GM20000 (cell line): ENCODE results near the gene HOXD4.

Source experiments
- DNase-seq: peaks from one replicate; pipeline ENCODE4 v3.0.0; 2012; ENCODE audit warnings: low spot score
- CTCF ChIP-seq: IDR thresholded peaks from 2 replicates; pipeline ENCODE4 v1.5.1; 2012; ENCODE audit warnings: mild to moderate bottlenecking, control low read depth; ENCODE audit errors: extremely low read depth, missing control alignments

HOXD4 gene

DNA sequence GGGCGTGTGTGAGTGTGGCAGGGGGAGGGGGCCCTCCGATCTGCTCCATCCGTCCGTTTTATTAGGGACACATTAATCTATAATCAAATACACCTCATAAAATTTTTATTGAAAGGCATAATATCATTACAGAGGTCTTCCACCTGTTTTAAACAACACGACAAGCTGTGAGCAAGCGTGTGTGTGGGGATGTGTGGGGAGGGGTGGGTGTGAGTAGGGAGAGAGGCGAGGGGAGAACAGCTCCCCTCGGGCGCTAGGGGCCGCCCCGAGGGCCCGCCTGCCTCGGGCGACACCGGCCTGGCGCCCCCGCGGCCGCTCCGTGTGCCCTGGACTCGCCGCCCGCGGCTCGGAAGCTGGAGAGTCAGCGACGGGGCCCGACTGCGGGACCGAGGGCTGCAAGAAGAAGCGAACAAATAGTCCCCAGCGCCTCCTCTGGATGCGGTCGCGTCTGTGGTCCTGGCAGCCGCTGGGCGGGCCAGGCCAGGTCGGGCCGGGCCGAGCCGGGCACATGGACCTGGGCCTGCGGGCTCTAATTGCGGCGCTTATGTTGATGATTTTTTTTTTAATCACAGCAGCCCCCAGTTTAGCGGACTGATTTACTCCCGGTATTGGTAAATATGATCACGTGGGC is 29.2 kb upstream of the HOXD4 start:
- DNase-seq, result no peak
- TF ChIP-seq CTCF, result no peak

- DNase-seq, result no peak
- TF ChIP-seq CTCF, result no peak
Observed at GRCh38 chr2:176122683-176123410, 28.5 kb upstream of the HOXD4 start, which contains the start of gene HOXD9. Gene HOXD9 (plus strand): TSS chr2:176122719. CDS start chr2:176122769, 50 bp downstream.

GRCh38 chr2:176123411-176124109 is 27.8 kb upstream of the HOXD4 start:
- no peak for TF ChIP-seq CTCF
- no peak for DNase-seq

DNA sequence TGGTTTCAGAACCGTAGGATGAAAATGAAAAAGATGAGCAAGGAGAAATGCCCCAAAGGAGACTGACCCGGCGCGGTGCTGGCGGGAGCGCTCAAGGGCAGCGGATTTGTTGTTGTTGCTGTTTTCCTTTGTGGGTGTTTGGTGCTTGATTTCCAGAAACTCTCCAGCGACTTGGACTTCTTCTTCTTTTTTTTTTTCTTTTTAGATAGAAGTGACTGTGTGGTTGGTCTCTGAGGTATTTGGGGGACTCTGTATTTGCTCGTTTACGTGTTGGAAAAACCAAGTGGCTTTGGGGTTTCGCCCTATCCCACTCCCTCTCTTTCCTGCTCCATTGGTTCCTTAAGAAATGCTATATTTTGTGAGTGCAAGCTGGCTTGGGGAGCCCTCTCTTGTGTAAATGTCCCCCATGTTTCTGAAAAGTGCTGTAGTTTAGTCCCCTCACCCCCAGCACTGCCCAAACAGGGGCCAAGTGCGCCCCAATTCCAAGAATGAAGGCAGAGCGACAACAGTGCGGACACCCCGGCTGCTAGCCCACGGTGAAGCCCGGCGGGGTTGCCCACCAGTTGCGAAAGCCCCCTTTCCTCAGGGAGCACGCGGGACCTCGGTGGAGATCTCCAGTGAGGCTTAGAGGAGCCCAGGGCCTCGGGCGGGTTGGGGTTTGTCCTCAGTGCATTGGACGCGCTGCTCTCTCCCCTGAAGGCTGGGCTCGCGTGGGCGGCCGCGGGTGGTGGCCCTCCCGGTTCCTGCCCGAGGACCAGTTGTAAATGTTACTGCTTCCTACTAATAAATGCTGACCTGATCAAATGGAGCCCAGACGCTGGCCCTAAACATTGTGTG is 27.0 kb upstream of the HOXD4 start:
- no peak for DNase-seq
- TF ChIP-seq CTCF, result no peak

DNA sequence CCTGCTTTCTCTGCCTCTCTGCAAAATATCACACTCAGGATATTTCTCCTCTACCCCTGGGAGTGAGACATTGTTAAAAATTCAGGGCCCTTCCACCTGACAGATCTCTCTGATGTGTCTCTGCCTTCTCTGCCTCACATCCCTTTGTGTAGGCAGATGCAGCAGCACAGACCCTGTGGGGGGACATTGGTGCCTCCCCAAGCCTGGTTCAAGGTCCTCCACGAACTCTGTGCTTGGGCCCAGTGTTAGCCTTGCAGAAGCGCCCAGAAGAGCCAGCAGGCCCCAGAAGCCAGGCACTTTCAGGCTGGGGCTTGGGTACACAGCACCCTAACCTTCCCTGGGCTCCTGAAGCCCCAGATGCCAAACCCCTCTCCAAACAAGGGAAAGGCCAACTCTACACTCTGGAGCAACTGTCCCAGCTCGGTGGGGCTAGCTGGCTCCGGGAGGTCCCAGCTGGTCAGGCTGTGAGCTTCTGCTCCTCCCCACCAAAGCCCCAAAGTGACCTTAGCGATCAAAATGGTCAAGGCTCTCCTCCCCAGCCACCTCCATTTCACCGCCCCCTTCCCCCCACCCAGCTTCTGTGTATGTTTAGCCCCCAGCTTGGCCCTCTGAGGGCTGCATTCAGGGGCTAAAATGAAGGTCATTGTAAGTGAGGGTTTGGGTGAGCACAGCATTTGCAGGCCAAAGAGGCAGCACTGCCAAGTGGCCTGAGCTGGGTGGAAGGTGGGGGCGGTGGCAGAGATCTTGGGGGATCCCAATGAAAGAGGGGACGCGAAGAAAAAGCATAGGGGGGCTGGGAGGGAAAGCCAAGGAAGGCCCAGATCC is 26.2 kb upstream of the HOXD4 start:
- no peak for TF ChIP-seq CTCF
- no peak for DNase-seq

GRCh38 chr2:176125772-176126054 is 25.6 kb upstream of the HOXD4 start:
- no peak for DNase-seq
- TF ChIP-seq CTCF, result no peak
